SK-N-SH treated with all-trans-retinoic acid at 6 μM for 48 hours (cell line): Measurements from ENCODE around the gene DTX3L.

Experiments
- ATAC-seq: fragments of 200-7000 bp; cut with Tn5 transposase; 3 replicates; pipeline ENCODE4 v1.9.1; 2020; ENCODE audit warnings: mild to moderate bottlenecking, moderate library complexity
- ARNTL ChIP-seq: fragments of 450-650 bp; formaldehyde crosslinking; IDR thresholded peaks from 2 replicates; pipeline ENCODE4 v1.5.0; 2020; ENCODE audit warnings: low read depth, mild to moderate bottlenecking, moderate library complexity, borderline replicate concordance
- BACH2 ChIP-seq: fragments of 250-450 bp; sonication (Bioruptor Pico); IDR thresholded peaks from 2 replicates; pipeline ENCODE4 v1.9.0; 2021; ENCODE audit warnings: mild to moderate bottlenecking, borderline replicate concordance
- CSDC2 ChIP-seq: fragments of 250-450 bp; sonication (Bioruptor Pico); IDR thresholded peaks from 2 replicates; pipeline ENCODE4 v1.5.0; 2020; ENCODE audit warnings: mild to moderate bottlenecking, moderate library complexity
- ESRRG ChIP-seq: fragments of 250-450 bp; sonication (Bioruptor Pico); IDR thresholded peaks from 2 replicates; pipeline ENCODE4 v1.6.1; 2021; ENCODE audit warnings: mild to moderate bottlenecking
- GLIS3 ChIP-seq: fragments of 250-450 bp; sonication (Bioruptor Pico); IDR thresholded peaks from 2 replicates; pipeline ENCODE4 v1.5.0; 2020; ENCODE audit warnings: mild to moderate bottlenecking, moderate library complexity
- OSR1 ChIP-seq: fragments of 250-450 bp; sonication (Bioruptor Pico); IDR thresholded peaks from 2 replicates; pipeline ENCODE4 v1.8.0; 2022; ENCODE audit warnings: moderate library complexity, mild to moderate bottlenecking, inconsistent platforms
- POU6F1 ChIP-seq: fragments of 250-450 bp; sonication (Bioruptor Pico); IDR thresholded peaks from 2 replicates; pipeline ENCODE4 v1.8.0; 2021; ENCODE audit warnings: low read depth, mild to moderate bottlenecking, moderate library complexity, borderline replicate concordance
- PPARA ChIP-seq: fragments of 250-450 bp; sonication (Bioruptor Pico); IDR thresholded peaks from 2 replicates; pipeline ENCODE4 v1.5.0; 2020; ENCODE audit warnings: mild to moderate bottlenecking, borderline replicate concordance
- RARB ChIP-seq: fragments of 250-450 bp; sonication (Bioruptor Pico); IDR thresholded peaks from 2 replicates; pipeline ENCODE4 v1.8.0; 2021; ENCODE audit warnings: mild to moderate bottlenecking, moderate library complexity
- SNAI2 ChIP-seq: fragments of 250-450 bp; sonication (Bioruptor Pico); IDR thresholded peaks from 2 replicates; pipeline ENCODE4 v1.5.0; 2020; ENCODE audit warnings: mild to moderate bottlenecking, moderate library complexity
- TCF4 ChIP-seq: fragments of 250-450 bp; sonication (Bioruptor Pico); IDR thresholded peaks from 2 replicates; pipeline ENCODE4 v1.8.0; 2021; ENCODE audit warnings: mild to moderate bottlenecking, moderate library complexity, borderline replicate concordance
- TOX ChIP-seq: fragments of 250-450 bp; sonication (Bioruptor Pico); IDR thresholded peaks from 2 replicates; pipeline ENCODE4 v1.8.0; 2021; ENCODE audit warnings: mild to moderate bottlenecking, moderate library complexity, borderline replicate concordance
- TSHZ2 ChIP-seq: fragments of 250-450 bp; sonication (Bioruptor Pico); IDR thresholded peaks from 2 replicates; pipeline ENCODE4 v1.5.0; 2020; ENCODE audit warnings: mild to moderate bottlenecking, moderate library complexity
- ZC3H10 ChIP-seq: fragments of 250-450 bp; sonication (Bioruptor Pico); IDR thresholded peaks from 2 replicates; pipeline ENCODE4 v1.5.1; 2021; ENCODE audit warnings: mild to moderate bottlenecking, moderate library complexity
- ZFP3 ChIP-seq: fragments of 250-450 bp; sonication (Bioruptor Pico); IDR thresholded peaks from 2 replicates; pipeline ENCODE4 v1.5.0; 2020; ENCODE audit warnings: mild to moderate bottlenecking, moderate library complexity
- ZFP30 ChIP-seq: fragments of 450-650 bp; formaldehyde crosslinking; IDR thresholded peaks from 2 replicates; pipeline ENCODE4 v1.5.0; 2022; ENCODE audit warnings: mild to moderate bottlenecking, moderate library complexity
- ZNF70 ChIP-seq: fragments of 450-650 bp; formaldehyde crosslinking; IDR thresholded peaks from 2 replicates; pipeline ENCODE4 v1.5.0; 2020; ENCODE audit warnings: mild to moderate bottlenecking, moderate library complexity
- ZNF8 ChIP-seq: fragments of 450-650 bp; formaldehyde crosslinking; IDR thresholded peaks from 2 replicates; pipeline ENCODE4 v1.5.0; 2020; ENCODE audit warnings: mild to moderate bottlenecking, moderate library complexity
- TF ChIP-seq, protein P1 (sequence below): fragments of 250-450 bp; sonication (Bioruptor Pico); IDR thresholded peaks from 2 replicates; pipeline ENCODE4 v1.5.1; 2020; ENCODE audit warnings: low read depth, mild to moderate bottlenecking, moderate library complexity
- TF ChIP-seq, protein P2 (sequence below): fragments of 250-450 bp; sonication (Bioruptor Pico); IDR thresholded peaks from 2 replicates; pipeline ENCODE4 v1.8.0; 2020; ENCODE audit warnings: mild to moderate bottlenecking, moderate library complexity, borderline replicate concordance
- TF ChIP-seq, protein P3 (sequence below): fragments of 250-450 bp; sonication (Bioruptor Pico); IDR thresholded peaks from 2 replicates; pipeline ENCODE4 v1.5.1; 2021; ENCODE audit warnings: mild to moderate bottlenecking, moderate library complexity

The DTX3L gene

DNA sequence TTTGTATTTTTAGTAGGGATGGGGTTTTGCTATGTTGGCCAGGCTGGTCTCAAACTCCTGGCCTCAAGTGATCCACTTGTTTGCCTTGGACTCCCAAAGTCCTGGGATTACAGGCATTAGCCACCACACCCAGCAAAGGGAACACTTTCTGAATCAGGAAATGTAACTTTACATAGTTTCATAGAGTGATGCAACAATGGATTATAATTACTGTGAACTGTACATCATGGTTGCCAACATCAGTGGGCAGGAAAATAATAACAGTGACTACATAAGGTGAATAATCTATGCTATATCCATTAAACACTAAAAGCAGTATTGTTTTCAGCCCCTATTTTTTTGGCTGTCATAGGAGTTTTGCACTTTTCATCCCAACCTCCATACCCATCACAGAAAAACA, 44.4 kb upstream of the DTX3L start:
- no peak for ATAC-seq
- TF ChIP-seq PPARA = no peak
- no peak for TF ChIP-seq OSR1 (CRISPR knock-in tag)
- no peak for TF ChIP-seq CSDC2
- no peak for TF ChIP-seq GLIS3 (CRISPR knock-in tag)
- TF ChIP-seq ZFP30 = no peak
- no peak for TF ChIP-seq ZNF70
- no peak for TF ChIP-seq TSHZ2 (CRISPR knock-in tag)
- no peak for TF ChIP-seq ZFP3
- TF ChIP-seq RARB = no peak
- no peak for TF ChIP-seq TOX (CRISPR knock-in tag)
- TF ChIP-seq, protein P1, sequence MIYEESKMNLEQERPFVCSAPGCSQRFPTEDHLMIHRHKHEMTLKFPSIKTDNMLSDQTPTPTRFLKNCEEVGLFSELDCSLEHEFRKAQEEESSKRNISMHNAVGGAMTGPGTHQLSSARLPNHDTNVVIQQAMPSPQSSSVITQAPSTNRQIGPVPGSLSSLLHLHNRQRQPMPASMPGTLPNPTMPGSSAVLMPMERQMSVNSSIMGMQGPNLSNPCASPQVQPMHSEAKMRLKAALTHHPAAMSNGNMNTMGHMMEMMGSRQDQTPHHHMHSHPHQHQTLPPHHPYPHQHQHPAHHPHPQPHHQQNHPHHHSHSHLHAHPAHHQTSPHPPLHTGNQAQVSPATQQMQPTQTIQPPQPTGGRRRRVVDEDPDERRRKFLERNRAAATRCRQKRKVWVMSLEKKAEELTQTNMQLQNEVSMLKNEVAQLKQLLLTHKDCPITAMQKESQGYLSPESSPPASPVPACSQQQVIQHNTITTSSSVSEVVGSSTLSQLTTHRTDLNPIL (CRISPR knock-in tag) = no peak
- no peak for TF ChIP-seq POU6F1
- TF ChIP-seq ARNTL (CRISPR knock-in tag) = no peak
- TF ChIP-seq ZNF8 = no peak
- TF ChIP-seq, protein P2, sequence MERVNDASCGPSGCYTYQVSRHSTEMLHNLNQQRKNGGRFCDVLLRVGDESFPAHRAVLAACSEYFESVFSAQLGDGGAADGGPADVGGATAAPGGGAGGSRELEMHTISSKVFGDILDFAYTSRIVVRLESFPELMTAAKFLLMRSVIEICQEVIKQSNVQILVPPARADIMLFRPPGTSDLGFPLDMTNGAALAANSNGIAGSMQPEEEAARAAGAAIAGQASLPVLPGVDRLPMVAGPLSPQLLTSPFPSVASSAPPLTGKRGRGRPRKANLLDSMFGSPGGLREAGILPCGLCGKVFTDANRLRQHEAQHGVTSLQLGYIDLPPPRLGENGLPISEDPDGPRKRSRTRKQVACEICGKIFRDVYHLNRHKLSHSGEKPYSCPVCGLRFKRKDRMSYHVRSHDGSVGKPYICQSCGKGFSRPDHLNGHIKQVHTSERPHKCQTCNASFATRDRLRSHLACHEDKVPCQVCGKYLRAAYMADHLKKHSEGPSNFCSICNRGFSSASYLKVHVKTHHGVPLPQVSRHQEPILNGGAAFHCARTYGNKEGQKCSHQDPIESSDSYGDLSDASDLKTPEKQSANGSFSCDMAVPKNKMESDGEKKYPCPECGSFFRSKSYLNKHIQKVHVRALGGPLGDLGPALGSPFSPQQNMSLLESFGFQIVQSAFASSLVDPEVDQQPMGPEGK = no peak
- no peak for TF ChIP-seq BACH2 (CRISPR knock-in tag)

GRCh38 chr3:122520861-122521260, 43.3 kb upstream of the DTX3L start:
- ATAC-seq = no peak
- no peak for TF ChIP-seq SNAI2 (CRISPR knock-in tag)
- no peak for TF ChIP-seq TCF4
- no peak for TF ChIP-seq ZC3H10
- TF ChIP-seq ZFP30 = no peak
- TF ChIP-seq ZFP3 = no peak
- TF ChIP-seq TOX (CRISPR knock-in tag) = no peak
- TF ChIP-seq PPARA = no peak
- TF ChIP-seq TSHZ2 (CRISPR knock-in tag) = no peak
- TF ChIP-seq, protein P2 = no peak
- TF ChIP-seq CSDC2 = no peak

- ATAC-seq = no peak
- TF ChIP-seq ZFP30 (no peak), TOX (CRISPR knock-in tag) (no peak), OSR1 (CRISPR knock-in tag) (no peak), ESRRG (CRISPR knock-in tag) (no peak)
- TF ChIP-seq, protein P3, sequence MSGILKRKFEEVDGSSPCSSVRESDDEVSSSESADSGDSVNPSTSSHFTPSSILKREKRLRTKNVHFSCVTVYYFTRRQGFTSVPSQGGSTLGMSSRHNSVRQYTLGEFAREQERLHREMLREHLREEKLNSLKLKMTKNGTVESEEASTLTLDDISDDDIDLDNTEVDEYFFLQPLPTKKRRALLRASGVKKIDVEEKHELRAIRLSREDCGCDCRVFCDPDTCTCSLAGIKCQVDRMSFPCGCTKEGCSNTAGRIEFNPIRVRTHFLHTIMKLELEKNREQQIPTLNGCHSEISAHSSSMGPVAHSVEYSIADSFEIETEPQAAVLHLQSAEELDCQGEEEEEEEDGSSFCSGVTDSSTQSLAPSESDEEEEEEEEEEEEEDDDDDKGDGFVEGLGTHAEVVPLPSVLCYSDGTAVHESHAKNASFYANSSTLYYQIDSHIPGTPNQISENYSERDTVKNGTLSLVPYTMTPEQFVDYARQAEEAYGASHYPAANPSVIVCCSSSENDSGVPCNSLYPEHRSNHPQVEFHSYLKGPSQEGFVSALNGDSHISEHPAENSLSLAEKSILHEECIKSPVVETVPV (CRISPR knock-in tag) = no peak
- TF ChIP-seq, protein P1 (CRISPR knock-in tag) = no peak
These were observed 40.8 kb upstream of the DTX3L start for GRCh38 chr3:122523317-122523716.
